GM12875 (cell line): Measurements from ENCODE around the gene BARX2.

Experiments
- H3K4me3 ChIP-seq: one replicate; pipeline ENCODE4 v1.5.1; 2011; ENCODE audit warnings: low read depth, low read length, control low read depth
- CTCF ChIP-seq: IDR thresholded peaks from 2 replicates; pipeline ENCODE4 v1.5.1; 2011; ENCODE audit warnings: low read depth, mild to moderate bottlenecking, control low read depth, inconsistent platforms, low read length, moderate library complexity, borderline replicate concordance; ENCODE audit not compliant: insufficient read depth

BARX2 gene

GRCh38 chr11:129391821-129392220 lies 16.2 kb downstream of the BARX2 start:
- TF ChIP-seq CTCF, result no peak
- H3K4me3 ChIP-seq, result no peak overlapping the region

- H3K4me3 ChIP-seq, result no peak overlapping the region
- TF ChIP-seq CTCF, result no peak
Observed at GRCh38 chr11:129392995-129393394, 17.3 kb downstream of the BARX2 start.

GRCh38 chr11:129394709-129395108 lies 19.1 kb downstream of the BARX2 start:
- TF ChIP-seq CTCF, result no peak
- H3K4me3 ChIP-seq, result no peak overlapping the region

GRCh38 chr11:129395432-129395831 lies 19.8 kb downstream of the BARX2 start:
- no peak overlapping the region for H3K4me3 ChIP-seq
- no peak for TF ChIP-seq CTCF

GRCh38 chr11:129395883-129396282 lies 20.2 kb downstream of the BARX2 start:
- TF ChIP-seq CTCF, result no peak
- H3K4me3 ChIP-seq, result no peak overlapping the region

GRCh38 chr11:129396454-129396853 lies 20.8 kb downstream of the BARX2 start:
- no peak for TF ChIP-seq CTCF
- H3K4me3 ChIP-seq, result no peak overlapping the region

- H3K4me3 ChIP-seq, result no peak overlapping the region
- no peak for TF ChIP-seq CTCF
Observed at GRCh38 chr11:129402206-129403171, 26.8 kb downstream of the BARX2 start.
